Measurements from ENCODE around the gene ARHGAP35. TPM values are rescaled to one million over a fixed set of nuclear protein-coding genes. Genes with fewer than 3 reads are reported as not detected.
"Not testable (repeated sequence)": the region's sequence is repeated elsewhere in the genome, so short reads cannot be mapped to it uniquely, and the experiment has no call there.

Gene ARHGAP35
- total RNA-seq, 2 donors from 2014 or later = 59.1 to 76.5 TPM

GRCh38 chr19:46821512-46822409, 39.0 kb upstream of the ARHGAP35 start:
- Histone ChIP-seq H3K27ac (no peak overlapping the region), H3K36me3 (no peaks in the 10 kb centered on the region), H3K4me1 (peaks cover 0 to 6% of the 10 kb centered on the region in 2 donors), H3K9me3 (no peaks in the 10 kb centered on the region), H3K4me3 (no peak overlapping the region), H3K27me3 (no peaks in the 10 kb centered on the region)
- TF ChIP-seq CTCF (IDR thresholded peaks at IDR 0.05) = no peak
- no peak for DNase-seq (ENCODE audit: low spot score)

GRCh38 chr19:46822410-46822787, 38.4 kb upstream of the ARHGAP35 start:
- not testable (repeated sequence) for DNase-seq (ENCODE audit: low spot score); H3K36me3 ChIP-seq; H3K4me3 ChIP-seq; H3K27ac ChIP-seq; H3K27me3 ChIP-seq; H3K4me1 ChIP-seq; H3K9me3 ChIP-seq

- no peaks in the 10 kb centered on the region for H3K36me3 ChIP-seq
- peaks cover 0 to 6% of the 10 kb centered on the region in 2 donors for H3K4me1 ChIP-seq
- DNase-seq (ENCODE audit: low spot score) = no peak
- H3K27ac ChIP-seq = no peak overlapping the region
- TF ChIP-seq CTCF (IDR thresholded peaks at IDR 0.05) = no peak
- H3K9me3 ChIP-seq = no peaks in the 10 kb centered on the region
- H3K4me3 ChIP-seq = no peak overlapping the region
- H3K27me3 ChIP-seq = no peaks in the 10 kb centered on the region
These were observed 37.7 kb upstream of the ARHGAP35 start for GRCh38 chr19:46823049-46823448.

- no peak overlapping the region for H3K27ac ChIP-seq
- no peaks in the 10 kb centered on the region for H3K9me3 ChIP-seq
- H3K36me3 ChIP-seq = no peaks in the 10 kb centered on the region
- DNase-seq (ENCODE audit: low spot score) = no peak
- no peak for TF ChIP-seq CTCF (IDR thresholded peaks at IDR 0.05)
- H3K4me1 ChIP-seq = peaks cover 0 to 6% of the 10 kb centered on the region in 2 donors
- no peak overlapping the region for H3K4me3 ChIP-seq
- H3K27me3 ChIP-seq = no peaks in the 10 kb centered on the region
These were observed 35.7 kb upstream of the ARHGAP35 start for GRCh38 chr19:46824890-46825730.

DNA sequence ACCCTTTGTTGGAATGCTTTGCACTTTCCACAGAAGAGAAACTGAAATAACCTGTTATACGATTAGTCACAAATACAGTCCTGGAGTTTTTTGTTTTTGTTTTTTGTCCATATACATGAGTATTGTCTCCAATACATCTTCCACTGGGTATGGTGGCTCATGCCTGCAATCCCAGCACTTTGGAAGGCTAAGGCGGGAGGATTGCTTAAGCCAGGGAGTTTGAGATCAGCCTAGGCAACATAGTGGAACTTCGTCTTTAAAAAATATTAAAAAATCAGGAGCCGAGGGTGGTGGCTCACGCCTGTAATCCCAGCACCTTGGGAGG, 35.1 kb upstream of the ARHGAP35 start:
- no peaks in the 10 kb centered on the region for H3K36me3 ChIP-seq
- peaks cover 0 to 6% of the 10 kb centered on the region in 2 donors for H3K4me1 ChIP-seq
- no peak overlapping the region for H3K27ac ChIP-seq
- H3K4me3 ChIP-seq = no peak overlapping the region
- no peak for TF ChIP-seq CTCF (IDR thresholded peaks at IDR 0.05)
- H3K27me3 ChIP-seq = no peaks in the 10 kb centered on the region
- no peaks in the 10 kb centered on the region for H3K9me3 ChIP-seq
- DNase-seq (ENCODE audit: low spot score) = no peak

DNA sequence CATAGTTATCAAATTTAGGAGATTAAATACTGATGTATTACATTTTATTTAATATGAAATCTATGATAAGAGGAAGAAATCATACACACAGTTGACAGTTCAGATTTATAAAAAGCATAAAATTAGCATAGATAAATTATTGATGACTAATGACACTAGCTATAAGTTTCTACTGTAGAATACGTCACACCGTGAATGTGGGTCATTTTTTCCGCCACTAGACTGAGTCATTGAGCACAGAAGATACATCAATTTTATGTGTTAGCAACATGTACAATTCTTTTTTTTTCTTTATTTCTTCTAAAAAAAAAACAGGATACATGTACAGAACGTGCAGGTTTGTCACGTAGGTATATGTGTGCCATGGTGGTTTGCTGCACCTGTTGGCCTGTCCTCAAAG, 32.3 kb upstream of the ARHGAP35 start:
- no peak for TF ChIP-seq CTCF (IDR thresholded peaks at IDR 0.05)
- no peak overlapping the region for H3K4me3 ChIP-seq
- no peaks in the 10 kb centered on the region for H3K36me3 ChIP-seq
- H3K9me3 ChIP-seq = no peaks in the 10 kb centered on the region
- DNase-seq (ENCODE audit: low spot score) = no peak
- H3K4me1 ChIP-seq = no peaks in the 10 kb centered on the region
- H3K27ac ChIP-seq = no peak overlapping the region
- H3K27me3 ChIP-seq = no peaks in the 10 kb centered on the region

All from right atrium auricular region (tissue), 2 donors.